Measurements from ENCODE around the gene M1AP.

Gene M1AP

GRCh38 chr2:74648009-74648443 lies at the start of gene M1AP:
M1AP (minus strand) TSS chr2:74648330; CDS start chr2:74640275, 8,055 bp downstream.
- no peak for DNase-seq

- DNase-seq = peak; percentile 11
Measured at GRCh38 chr2:74696829-74697228, 48.7 kb upstream of the M1AP start.

GRCh38 chr2:74695663-74696062 lies 47.5 kb upstream of the M1AP start:
- DNase-seq = no peak

GRCh38 chr2:74694281-74694680 lies 46.2 kb upstream of the M1AP start:
- DNase-seq = no peak

GRCh38 chr2:74693668-74694067 lies 45.5 kb upstream of the M1AP start:
- DNase-seq = no peak

- DNase-seq = no peak
Measured at GRCh38 chr2:74693213-74693612, 45.1 kb upstream of the M1AP start.

- DNase-seq = no peak
Measured at GRCh38 chr2:74691929-74692328, 43.8 kb upstream of the M1AP start.

GRCh38 chr2:74690571-74690970 lies 42.4 kb upstream of the M1AP start:
- peak; percentile 83 for DNase-seq

GRCh38 chr2:74689671-74690070 lies 41.5 kb upstream of the M1AP start:
- DNase-seq = no peak

GRCh38 chr2:74688881-74689280 lies 40.8 kb upstream of the M1AP start:
- DNase-seq = no peak

- no peak for DNase-seq
Measured at GRCh38 chr2:74685408-74685807, 37.3 kb upstream of the M1AP start.

GRCh38 chr2:74682501-74682900 lies 34.4 kb upstream of the M1AP start:
- DNase-seq = no peak

- no peak for DNase-seq
Measured at GRCh38 chr2:74679615-74680014, 31.5 kb upstream of the M1AP start.

- no peak for DNase-seq
Measured at GRCh38 chr2:74676331-74676730, 28.2 kb upstream of the M1AP start.

GRCh38 chr2:74675090-74675489 lies 27.0 kb upstream of the M1AP start:
- no peak for DNase-seq

- DNase-seq = no peak
Measured at GRCh38 chr2:74673826-74674528, 25.8 kb upstream of the M1AP start.

- no peak for DNase-seq
Measured at GRCh38 chr2:74671479-74671878, 23.3 kb upstream of the M1AP start.

- DNase-seq = no peak
Measured at GRCh38 chr2:74670263-74670662, 22.1 kb upstream of the M1AP start.

GRCh38 chr2:74668087-74668486 lies 20.0 kb upstream of the M1AP start:
- DNase-seq = no peak

- no peak for DNase-seq
Measured at GRCh38 chr2:74659462-74659861, 11.3 kb upstream of the M1AP start.

GRCh38 chr2:74658516-74658915 lies 10.4 kb upstream of the M1AP start:
- no peak for DNase-seq

GRCh38 chr2:74655579-74655978 lies 7.4 kb upstream of the M1AP start:
- DNase-seq = no peak

GRCh38 chr2:74653985-74654882 lies 6.1 kb upstream of the M1AP start, which contains the start of gene SEMA4F:
SEMA4F (plus strand) TSS chr2:74654247; CDS start chr2:74654377, 130 bp downstream.
- peak; percentile 98 for DNase-seq

- no peak for DNase-seq
Measured at GRCh38 chr2:74653589-74653984, 5.5 kb upstream of the M1AP start.

Data from eye (tissue), 1 donor.